Endothelial cell of umbilical vein (primary cell): Measurements from ENCODE around the gene RBMS3. TPM values are rescaled to one million over a fixed set of nuclear protein-coding genes. Genes with fewer than 3 reads are reported as not detected.

Experiments
- BruUV-seq: library from RNA; stranded (reverse); fragments of 400-500 nt; replicated peaks from 2 replicates; lab custom pipeline; 2021; lab: Mats Ljungman, UMichigan
- CTCF ChIA-PET: fragments of 300-600, 350-600 bp; sonication (Branson Sonifier 250); formaldehyde crosslinking; loops from one replicate; lab custom pipeline; 2021; ENCODE audit warnings: antibody characterized with exemption, inconsistent platforms; lab: Charles Lee
- POLR2A ChIA-PET: fragments of 300-600, 350-600 bp; sonication (Branson Sonifier 250); formaldehyde crosslinking; loops from one replicate; lab custom pipeline; 2021; ENCODE audit warnings: antibody characterized with exemption, inconsistent platforms; lab: Charles Lee
- DNase-seq: peaks from one replicate; pipeline ENCODE4 v3.0.0-alpha.2; 2011; ENCODE audit warnings: low read depth, low spot score
- FAIRE-seq: peaks from 2 replicates; lab custom pipeline; 2011; peaks lifted over from hg19 to GRCh38; lab: Jason Lieb, UNC
- H2AFZ ChIP-seq: 2 replicates; pipeline ENCODE4 v1.6.0; 2012; ENCODE audit warnings: low read depth, low read length, control low read depth, inconsistent platforms
- H3K27ac ChIP-seq: 2 replicates; pipeline ENCODE4 v1.5.1; 2011; ENCODE audit warnings: low read depth, mild to moderate bottlenecking, control low read depth, low read length, moderate library complexity; ENCODE audit not compliant: insufficient read depth
- H3K27me3 ChIP-seq, 2 experiments: 2 replicates each; pipeline versions ENCODE4 v1.6.0 to v1.6.1; 2011; ENCODE audit warnings: low read length in 2 of 2, mixed read lengths in 1 of 2; ENCODE audit not compliant: control insufficient read depth in 2 of 2, insufficient read depth in 2 of 2
- H3K36me3 ChIP-seq, 2 experiments: 2 replicates in 1 of 2; 3 replicates in 1 of 2; pipeline ENCODE4 v1.5.1; 2011; ENCODE audit warnings: low read length in 2 of 2, mild to moderate bottlenecking in 1 of 2, moderate library complexity in 1 of 2; ENCODE audit not compliant: control insufficient read depth in 2 of 2, insufficient read depth in 2 of 2; ENCODE audit errors: extremely low read depth in 1 of 2
- H3K4me1 ChIP-seq: 3 replicates; pipeline ENCODE4 v1.5.1; 2011; ENCODE audit warnings: mild to moderate bottlenecking, low read length; ENCODE audit not compliant: control insufficient read depth, insufficient read depth; ENCODE audit errors: extremely low read depth
- H3K4me2 ChIP-seq: 2 replicates; pipeline ENCODE4 v1.6.1; 2011; ENCODE audit warnings: low read length, control low read depth, mixed read lengths; ENCODE audit not compliant: insufficient read depth
- H3K4me3 ChIP-seq, 3 experiments: fragments of 200-600 bp in 1 of 3; sonication (generic), shearing (Covaris generic) in 1 of 3; replicated peaks in 1 of 3; 2 replicates each; pipeline ENCODE4 v1.5.1; 2011 to 2016; ENCODE audit warnings: control low read depth in 3 of 3, low read length in 3 of 3, mild to moderate bottlenecking in 2 of 3, inconsistent platforms in 1 of 3, low read depth in 1 of 3, moderate library complexity in 1 of 3; ENCODE audit not compliant: insufficient read depth in 1 of 3
- H3K79me2 ChIP-seq: 2 replicates; pipeline ENCODE4 v1.6.0; 2012; ENCODE audit warnings: low read length, inconsistent platforms; ENCODE audit not compliant: control insufficient read depth, insufficient read depth
- H3K9ac ChIP-seq: replicated peaks from 2 replicates; pipeline ENCODE3; 2011; ENCODE audit warnings: low read length, control low read depth; ENCODE audit not compliant: insufficient read depth; ENCODE audit errors: extremely low read depth
- H3K9me1 ChIP-seq: replicated peaks from 3 replicates; pipeline ENCODE4 v1.6.0; 2011; ENCODE audit warnings: mild to moderate bottlenecking, low read length; ENCODE audit not compliant: control insufficient read depth, insufficient read depth; ENCODE audit errors: extremely low read depth
- H3K9me3 ChIP-seq: replicated peaks from 2 replicates; pipeline ENCODE4 v1.5.1; 2012; ENCODE audit warnings: low read length, inconsistent platforms; ENCODE audit not compliant: control insufficient read depth, insufficient read depth
- H4K20me1 ChIP-seq: replicated peaks from 2 replicates; pipeline ENCODE3; 2011; ENCODE audit warnings: mild to moderate bottlenecking, low read length; ENCODE audit not compliant: control insufficient read depth, insufficient read depth; ENCODE audit errors: extremely low read depth
- EZH2 ChIP-seq: IDR thresholded peaks from 2 replicates; pipeline ENCODE4 v1.6.1; 2012; ENCODE audit warnings: borderline replicate concordance, low read depth, mild to moderate bottlenecking, moderate library complexity, low read length, inconsistent platforms; ENCODE audit not compliant: severe bottlenecking
- FOS ChIP-seq: IDR thresholded peaks from 2 replicates; pipeline ENCODE4 v1.6.1; 2011; ENCODE audit warnings: mild to moderate bottlenecking, low read length, moderate library complexity, borderline replicate concordance; ENCODE audit not compliant: insufficient read depth
- GATA2 ChIP-seq: IDR thresholded peaks from 2 replicates; pipeline ENCODE4 v1.7.0; 2011; ENCODE audit warnings: low read depth, mild to moderate bottlenecking, moderate library complexity, mixed read lengths, low read length; ENCODE audit not compliant: insufficient read length, insufficient read depth
- JUN ChIP-seq: IDR thresholded peaks from 2 replicates; pipeline ENCODE4 v1.6.1; 2011; ENCODE audit warnings: borderline replicate concordance, low read depth; ENCODE audit not compliant: insufficient read length, insufficient read depth
- MYC ChIP-seq: IDR thresholded peaks from one replicate; pipeline ENCODE4 v1.6.1; 2011; ENCODE audit warnings: mild to moderate bottlenecking, low read depth, low read length
- POLR2AphosphoS5 ChIP-seq: IDR thresholded peaks from 2 replicates; pipeline ENCODE4 v1.6.1; 2012; ENCODE audit warnings: low read depth, mild to moderate bottlenecking, control low read depth, low read length, moderate library complexity; ENCODE audit not compliant: insufficient read depth
- dilution Hi-C: fragments of 300-500 bp; cut with MboI; formaldehyde crosslinking; loops from one replicate; pipeline ENCODE4 v1.15.0; 2019; ENCODE audit warnings: low sequenced_read_pairs; ENCODE audit not compliant: extremely low pct_ligation_motif_present
- intact Hi-C: fragments of 100-400 bp; cut with micrococcal nuclease; formaldehyde crosslinking; loops from one replicate; pipeline ENCODE4 v1.10.0; 2022
- polyA plus RNA-seq, 4 experiments: library from polyadenylated mRNA; depleted of rRNA in 3 of 4; stranded (reverse) in 3 of 4; unstranded in 1 of 4; fragments of >200 nt; gene quantifications; 2 replicates each; pipeline versions ENCODE4 v1.2.1 to v1.2.3, GENCODE V29; 2011 to 2012; ENCODE audit warnings: missing spikeins in 1 of 4
- total RNA-seq: library from RNA; stranded (reverse); gene quantifications from 2 replicates; pipeline ENCODE4 v1.2.3, GENCODE V29; 2021
- TF ChIP-seq, protein P1 (sequence below): IDR thresholded peaks from 2 replicates; pipeline ENCODE4 v1.6.1; 2011; ENCODE audit not compliant: insufficient read depth, insufficient read length
- TF ChIP-seq, protein P2 (sequence below), 2 donors: IDR thresholded peaks; 1 replicate in 1 of 2; 2 replicates in 1 of 2; pipeline ENCODE4 v1.5.1; 2011; ENCODE audit warnings: low read length in 2 of 2, mild to moderate bottlenecking in 2 of 2, moderate library complexity in 2 of 2, control low read depth in 1 of 2, inconsistent platforms in 1 of 2, low read depth in 1 of 2; ENCODE audit not compliant: insufficient read depth in 1 of 2; ENCODE audit errors: extremely low read depth in 1 of 2

The RBMS3 gene
- total and polyA plus RNA-seq, 2 donors (not counting 3 experiments of a cell fraction or from before 2014, with no cell fraction given) = 13.6 to 42.3 TPM

DNA sequence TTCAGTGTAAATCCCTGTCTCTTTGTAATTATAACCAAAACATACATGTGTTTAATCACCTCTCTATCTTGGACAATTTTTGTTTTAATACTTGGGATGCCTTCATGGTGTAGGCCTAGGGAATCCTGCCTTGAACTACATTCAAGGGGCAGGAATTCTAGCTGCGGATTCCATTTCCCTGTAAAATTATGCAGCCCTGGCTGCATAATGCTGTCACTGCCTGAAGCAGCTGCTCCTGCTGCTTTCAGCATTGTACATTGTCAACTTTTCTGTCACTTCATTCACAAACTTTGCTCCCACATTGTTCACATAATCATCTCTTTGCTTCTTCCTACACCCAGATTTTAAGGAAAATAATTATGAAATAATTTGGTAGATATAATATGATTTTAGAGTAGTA is 638.7 kb downstream of the RBMS3 start:
- H3K4me3 ChIP-seq = no peak overlapping the region
- no peaks in the 10 kb centered on the region for H3K9me3 ChIP-seq
- intact Hi-C loops (no loop called here), dilution Hi-C loops (no loop called here)
- no peaks in the 10 kb centered on the region for H4K20me1 ChIP-seq
- H3K36me3 ChIP-seq = no peaks in the 10 kb centered on the region
- no peak overlapping the region for H3K27ac ChIP-seq
- BruUV-seq = no TSS peak
- peaks cover 15% of the 10 kb centered on the region for H3K4me1 ChIP-seq
- CTCF ChIA-PET = no interaction called here
- POLR2A ChIA-PET = no interaction called here
- no peaks in the 10 kb centered on the region for H3K9me1 ChIP-seq
- H3K79me2 ChIP-seq = no peaks in the 10 kb centered on the region
- H3K4me2 ChIP-seq = no peak overlapping the region
- no peak overlapping the region for H3K9ac ChIP-seq
- H3K27me3 ChIP-seq = no peaks in the 10 kb centered on the region
- H2AFZ ChIP-seq = no peak overlapping the region
- TF ChIP-seq GATA2 = no peak
- TF ChIP-seq FOS = no peak
- TF ChIP-seq MYC = no peak
- no peak for TF ChIP-seq POLR2AphosphoS5
- no peak for TF ChIP-seq JUN
- TF ChIP-seq, protein P1, sequence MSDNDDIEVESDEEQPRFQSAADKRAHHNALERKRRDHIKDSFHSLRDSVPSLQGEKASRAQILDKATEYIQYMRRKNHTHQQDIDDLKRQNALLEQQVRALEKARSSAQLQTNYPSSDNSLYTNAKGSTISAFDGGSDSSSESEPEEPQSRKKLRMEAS = no peak
- TF ChIP-seq, protein P2, sequence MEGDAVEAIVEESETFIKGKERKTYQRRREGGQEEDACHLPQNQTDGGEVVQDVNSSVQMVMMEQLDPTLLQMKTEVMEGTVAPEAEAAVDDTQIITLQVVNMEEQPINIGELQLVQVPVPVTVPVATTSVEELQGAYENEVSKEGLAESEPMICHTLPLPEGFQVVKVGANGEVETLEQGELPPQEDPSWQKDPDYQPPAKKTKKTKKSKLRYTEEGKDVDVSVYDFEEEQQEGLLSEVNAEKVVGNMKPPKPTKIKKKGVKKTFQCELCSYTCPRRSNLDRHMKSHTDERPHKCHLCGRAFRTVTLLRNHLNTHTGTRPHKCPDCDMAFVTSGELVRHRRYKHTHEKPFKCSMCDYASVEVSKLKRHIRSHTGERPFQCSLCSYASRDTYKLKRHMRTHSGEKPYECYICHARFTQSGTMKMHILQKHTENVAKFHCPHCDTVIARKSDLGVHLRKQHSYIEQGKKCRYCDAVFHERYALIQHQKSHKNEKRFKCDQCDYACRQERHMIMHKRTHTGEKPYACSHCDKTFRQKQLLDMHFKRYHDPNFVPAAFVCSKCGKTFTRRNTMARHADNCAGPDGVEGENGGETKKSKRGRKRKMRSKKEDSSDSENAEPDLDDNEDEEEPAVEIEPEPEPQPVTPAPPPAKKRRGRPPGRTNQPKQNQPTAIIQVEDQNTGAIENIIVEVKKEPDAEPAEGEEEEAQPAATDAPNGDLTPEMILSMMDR (IDR thresholded peaks at IDR 0.05; ENCODE audit: extremely low read depth in 1 of 2, insufficient read depth in 1 of 2, low read depth in 1 of 2, low read length in 2 of 2) = no peak
- TF ChIP-seq EZH2 = no peak
- DNase-seq (no peak), FAIRE-seq (no peak)
